Fibroblast of skin of left biceps (primary cell): ENCODE data around the gene PTPN3.

ENCODE experiments used
- DNase-seq, 2 experiments: peaks; one replicate each; pipeline ENCODE4 v3.0.0-alpha.2; 2013; ENCODE audit warnings: low read depth in 2 of 2

The PTPN3 gene

GRCh38 chr9:109453210-109453842 lies 44.8 kb downstream of the PTPN3 start:
- no peak for DNase-seq

GRCh38 chr9:109452761-109453160 lies 45.3 kb downstream of the PTPN3 start:
- no peak for DNase-seq

GRCh38 chr9:109451311-109452025 lies 46.6 kb downstream of the PTPN3 start:
- DNase-seq = no peak

GRCh38 chr9:109450346-109450745 lies 47.8 kb downstream of the PTPN3 start:
- no peak for DNase-seq

- DNase-seq = no peak
These were observed 48.9 kb downstream of the PTPN3 start for GRCh38 chr9:109449036-109449798.

GRCh38 chr9:109448223-109448622 lies 49.9 kb downstream of the PTPN3 start:
- peak in 1 of 2 experiments; percentile 8 for DNase-seq

GRCh38 chr9:109447329-109448076 lies 50.6 kb downstream of the PTPN3 start:
- DNase-seq = no peak

- no peak for DNase-seq
These were observed 53.3 kb downstream of the PTPN3 start for GRCh38 chr9:109444771-109445320.

GRCh38 chr9:109442716-109443115 lies 55.4 kb downstream of the PTPN3 start:
- DNase-seq = no peak

- DNase-seq = no peak
These were observed 56.8 kb downstream of the PTPN3 start for GRCh38 chr9:109441296-109441695.

GRCh38 chr9:109440797-109441287 lies 57.3 kb downstream of the PTPN3 start:
- DNase-seq = peak; percentile 54 to 55

GRCh38 chr9:109440117-109440515 lies 58.0 kb downstream of the PTPN3 start:
- no peak for DNase-seq

GRCh38 chr9:109439378-109440116 lies 58.6 kb downstream of the PTPN3 start:
- DNase-seq = no peak

- DNase-seq = no peak
These were observed 60.8 kb downstream of the PTPN3 start for GRCh38 chr9:109437286-109437685.

GRCh38 chr9:109436071-109436470 lies 62.0 kb downstream of the PTPN3 start:
- no peak for DNase-seq

- no peak for DNase-seq
These were observed 64.6 kb downstream of the PTPN3 start for GRCh38 chr9:109433476-109433875.

- no peak for DNase-seq
These were observed 67.9 kb downstream of the PTPN3 start for GRCh38 chr9:109430231-109430630.

- DNase-seq = no peak
These were observed 69.3 kb downstream of the PTPN3 start for GRCh38 chr9:109428854-109429253.

GRCh38 chr9:109427886-109428285 lies 70.2 kb downstream of the PTPN3 start:
- DNase-seq = no peak

GRCh38 chr9:109426626-109427402 lies 71.3 kb downstream of the PTPN3 start:
- no peak for DNase-seq
